ENCODE results near the gene ASIC3. TPM values are rescaled to one million over a fixed set of nuclear protein-coding genes. Genes with fewer than 3 reads are reported as not detected.

Gene ASIC3
- total RNA-seq, 2 donors from 2014 or later, result 2.5 to 3.0 TPM

DNA sequence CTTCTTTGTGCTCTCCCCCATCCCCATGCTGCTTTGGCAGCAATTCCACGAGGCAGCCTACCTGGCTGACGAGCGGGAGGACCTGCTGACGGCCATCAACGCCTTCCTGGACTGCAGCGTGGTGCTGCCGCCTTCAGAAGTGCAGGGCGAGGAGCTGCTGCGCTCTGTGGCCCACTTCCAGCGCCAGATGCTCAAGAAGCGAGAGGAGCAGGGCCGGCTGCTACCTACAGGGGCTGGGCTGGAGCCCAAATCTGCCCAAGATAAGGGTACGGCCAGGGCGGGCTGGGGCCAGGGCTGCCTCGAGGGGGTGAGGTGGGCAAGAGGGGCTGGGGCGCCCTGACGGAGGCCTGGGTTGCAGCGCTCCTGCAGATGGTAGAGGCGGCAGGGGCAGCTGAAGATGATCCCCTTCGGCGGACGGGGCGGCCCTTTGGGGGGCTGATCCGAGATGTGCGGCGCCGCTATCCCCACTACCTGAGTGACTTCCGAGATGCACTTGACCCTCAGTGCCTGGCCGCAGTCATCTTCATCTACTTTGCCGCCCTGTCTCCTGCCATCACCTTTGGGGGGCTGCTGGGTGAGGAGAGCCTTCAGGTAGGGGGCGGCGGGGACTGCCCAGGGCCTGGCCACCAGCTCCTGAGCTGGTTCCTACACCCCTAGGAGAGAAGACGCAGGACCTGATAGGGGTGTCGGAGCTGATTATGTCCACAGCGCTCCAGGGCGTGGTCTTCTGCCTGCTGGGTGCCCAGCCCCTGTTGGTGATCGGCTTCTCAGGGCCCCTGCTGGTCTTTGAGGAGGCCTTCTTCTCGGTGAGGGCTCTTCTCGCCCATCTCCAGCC, 22.9 kb downstream of the ASIC3 start:
- H3K27me3 Mint-ChIP-seq (ENCODE audit: insufficient read depth), result no peaks in the 10 kb centered on the region
- no peak overlapping the region for H3K27ac ChIP-seq (ENCODE audit: low read depth, low read length)
- TF ChIP-seq, protein P1, sequence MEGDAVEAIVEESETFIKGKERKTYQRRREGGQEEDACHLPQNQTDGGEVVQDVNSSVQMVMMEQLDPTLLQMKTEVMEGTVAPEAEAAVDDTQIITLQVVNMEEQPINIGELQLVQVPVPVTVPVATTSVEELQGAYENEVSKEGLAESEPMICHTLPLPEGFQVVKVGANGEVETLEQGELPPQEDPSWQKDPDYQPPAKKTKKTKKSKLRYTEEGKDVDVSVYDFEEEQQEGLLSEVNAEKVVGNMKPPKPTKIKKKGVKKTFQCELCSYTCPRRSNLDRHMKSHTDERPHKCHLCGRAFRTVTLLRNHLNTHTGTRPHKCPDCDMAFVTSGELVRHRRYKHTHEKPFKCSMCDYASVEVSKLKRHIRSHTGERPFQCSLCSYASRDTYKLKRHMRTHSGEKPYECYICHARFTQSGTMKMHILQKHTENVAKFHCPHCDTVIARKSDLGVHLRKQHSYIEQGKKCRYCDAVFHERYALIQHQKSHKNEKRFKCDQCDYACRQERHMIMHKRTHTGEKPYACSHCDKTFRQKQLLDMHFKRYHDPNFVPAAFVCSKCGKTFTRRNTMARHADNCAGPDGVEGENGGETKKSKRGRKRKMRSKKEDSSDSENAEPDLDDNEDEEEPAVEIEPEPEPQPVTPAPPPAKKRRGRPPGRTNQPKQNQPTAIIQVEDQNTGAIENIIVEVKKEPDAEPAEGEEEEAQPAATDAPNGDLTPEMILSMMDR (conservative IDR thresholded peaks at IDR 0.05), result no peak
- H3K4me1 ChIP-seq (ENCODE audit: control insufficient read depth, insufficient read depth, low read length), result no peaks in the 10 kb centered on the region
- H3K9ac ChIP-seq (ENCODE audit: extremely low read depth, low read length, poor library complexity, severe bottlenecking), result no peak overlapping the region
- H3K9me3 Mint-ChIP-seq, result no peaks in the 10 kb centered on the region
- H3K27ac Mint-ChIP-seq, result no peak overlapping the region
- H3K36me3 ChIP-seq (ENCODE audit: control insufficient read depth, insufficient read depth, low read length), result peaks cover 60% of the 10 kb centered on the region
- DNase-seq, result no peak
- peaks cover 58% of the 10 kb centered on the region for H3K36me3 Mint-ChIP-seq (ENCODE audit: low read depth)
- H3K4me3 Mint-ChIP-seq, result no peak overlapping the region
- WGBS, 2 experiments (ENCODE audit: insufficient coverage in 1 of 2, insufficient read length in 1 of 2), result 92 to 93% methylated on average over 31 to 39 of the region's 39 CpGs
- no peak overlapping the region for H3K4me3 ChIP-seq (ENCODE audit: low read length)
- peaks cover 9% of the 10 kb centered on the region for H3K4me1 Mint-ChIP-seq
- no peaks in the 10 kb centered on the region for H3K27me3 ChIP-seq (ENCODE audit: control insufficient read depth, insufficient read depth, low read length, poor library complexity, severe bottlenecking)
- H3K9me3 ChIP-seq (ENCODE audit: control insufficient read depth, low read length), result no peaks in the 10 kb centered on the region

DNA sequence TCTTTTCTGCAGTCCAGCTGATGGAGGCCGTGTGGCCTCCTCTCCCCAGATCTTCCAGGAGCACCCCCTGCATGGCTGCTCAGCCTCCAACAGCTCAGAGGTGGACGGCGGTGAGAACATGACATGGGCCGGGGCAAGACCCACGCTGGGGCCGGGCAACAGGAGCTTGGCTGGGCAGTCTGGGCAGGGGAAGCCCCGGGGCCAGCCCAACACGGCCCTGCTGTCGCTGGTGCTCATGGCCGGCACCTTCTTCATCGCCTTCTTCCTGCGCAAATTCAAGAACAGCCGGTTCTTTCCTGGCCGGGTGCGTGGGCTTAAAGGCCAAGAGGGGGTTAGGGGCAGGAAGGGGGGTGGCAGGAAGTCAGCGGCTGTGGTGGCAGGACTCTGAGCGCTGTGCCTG, 25.7 kb downstream of the ASIC3 start:
- H3K9ac ChIP-seq (ENCODE audit: extremely low read depth, low read length, poor library complexity, severe bottlenecking), result no peak overlapping the region

DNA sequence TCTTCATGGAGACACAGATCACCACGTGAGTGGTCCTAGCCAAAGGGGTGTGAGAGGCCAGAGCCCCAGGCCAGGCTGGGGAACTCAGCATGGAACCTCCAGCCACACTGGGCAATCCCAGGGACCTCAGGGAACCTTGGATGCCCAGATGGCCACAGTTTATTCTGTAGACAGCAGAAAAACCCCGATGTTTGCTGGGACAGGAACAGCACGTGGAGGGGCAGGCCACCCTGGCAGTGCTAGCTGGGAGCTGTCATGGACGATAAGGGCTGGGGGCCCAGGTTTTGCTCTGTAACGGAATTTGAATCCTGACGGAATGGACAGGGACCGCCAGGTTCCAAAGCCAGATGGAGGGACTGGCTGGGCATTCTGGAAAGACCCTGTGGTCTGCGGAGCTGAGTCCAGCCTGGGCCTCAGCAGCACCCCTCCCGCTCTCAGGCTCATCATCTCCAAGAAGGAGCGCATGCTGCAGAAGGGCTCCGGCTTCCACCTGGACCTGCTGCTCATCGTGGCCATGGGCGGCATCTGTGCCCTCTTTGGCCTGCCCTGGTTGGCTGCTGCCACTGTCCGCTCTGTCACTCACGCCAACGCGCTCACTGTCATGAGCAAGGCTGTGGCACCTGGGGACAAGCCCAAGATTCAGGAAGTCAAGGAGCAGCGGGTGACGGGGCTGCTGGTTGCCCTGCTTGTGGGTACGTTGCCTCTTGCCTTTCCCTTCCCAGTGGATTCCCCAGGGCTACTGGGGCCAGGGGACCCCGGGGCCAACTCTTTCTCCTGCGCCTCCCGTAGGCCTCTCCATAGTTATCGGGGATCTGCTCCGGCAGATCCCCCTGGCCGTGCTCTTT, 26.7 kb downstream of the ASIC3 start:
- no peak overlapping the region for H3K27ac Mint-ChIP-seq
- H3K27ac ChIP-seq (ENCODE audit: low read depth, low read length), result no peak overlapping the region

More for the DNA sequence above, 25.7 kb downstream of the ASIC3 start:
- Mint-ChIP-seq H3K36me3 (ENCODE audit: low read depth) (peaks cover 43% of the 10 kb centered on the region), H3K9me3 (no peaks in the 10 kb centered on the region), H3K4me1 (peaks cover 20% of the 10 kb centered on the region), H3K27ac (no peak overlapping the region), H3K4me3 (no peak overlapping the region), H3K27me3 (ENCODE audit: insufficient read depth) (no peaks in the 10 kb centered on the region)
- no peak overlapping the region for H3K27ac ChIP-seq (ENCODE audit: low read depth, low read length)
- DNase-seq, result no peak
- 95 to 96% methylated on average over 11 to 17 of the region's 17 CpGs for WGBS, 2 experiments (ENCODE audit: insufficient coverage in 1 of 2, insufficient read length in 1 of 2)
- H3K27me3 ChIP-seq (ENCODE audit: control insufficient read depth, insufficient read depth, low read length, poor library complexity, severe bottlenecking), result no peaks in the 10 kb centered on the region
- TF ChIP-seq, protein P1 (conservative IDR thresholded peaks at IDR 0.05), result no peak
- no peak overlapping the region for H3K4me3 ChIP-seq (ENCODE audit: low read length)
- H3K4me1 ChIP-seq (ENCODE audit: control insufficient read depth, insufficient read depth, low read length), result peaks cover 8% of the 10 kb centered on the region
- no peaks in the 10 kb centered on the region for H3K9me3 ChIP-seq (ENCODE audit: control insufficient read depth, low read length)
- peaks cover 40% of the 10 kb centered on the region for H3K36me3 ChIP-seq (ENCODE audit: control insufficient read depth, insufficient read depth, low read length)

More for the DNA sequence above, 26.7 kb downstream of the ASIC3 start:
- Mint-ChIP-seq H3K4me1 (peaks cover 25% of the 10 kb centered on the region), H3K4me3 (no peak overlapping the region), H3K9me3 (no peaks in the 10 kb centered on the region), H3K36me3 (ENCODE audit: low read depth) (peaks cover 43% of the 10 kb centered on the region), H3K27me3 (ENCODE audit: insufficient read depth) (no peaks in the 10 kb centered on the region)
- DNase-seq, result no peak
- TF ChIP-seq, protein P1 (conservative IDR thresholded peaks at IDR 0.05), result no peak
- WGBS, 2 experiments (ENCODE audit: insufficient coverage in 1 of 2, insufficient read length in 1 of 2), result 94 to 95% methylated on average over 25 to 26 of the region's 26 CpGs
- Histone ChIP-seq H3K9me3 (ENCODE audit: control insufficient read depth, low read length) (no peaks in the 10 kb centered on the region), H3K27me3 (ENCODE audit: control insufficient read depth, insufficient read depth, low read length, poor library complexity, severe bottlenecking) (no peaks in the 10 kb centered on the region), H3K36me3 (ENCODE audit: control insufficient read depth, insufficient read depth, low read length) (peaks cover 30% of the 10 kb centered on the region), H3K4me1 (ENCODE audit: control insufficient read depth, insufficient read depth, low read length) (peaks cover 15% of the 10 kb centered on the region), H3K9ac (ENCODE audit: extremely low read depth, low read length, poor library complexity, severe bottlenecking) (no peak overlapping the region), H3K4me3 (ENCODE audit: low read length) (no peak overlapping the region)

All from endodermal cell (in vitro differentiated cells).